Bone marrow (tissue), 2 donors: Measurements from ENCODE around the gene MCEMP1.
A peak's percentile ranks its signal among the peaks of the same experiment; 100 is the strongest.

Experiments
- DNase-seq, 2 donors: peaks; one replicate each; lab custom pipeline; 2025; lab: John Stamatoyannopoulos, UW

The MCEMP1 gene

DNA sequence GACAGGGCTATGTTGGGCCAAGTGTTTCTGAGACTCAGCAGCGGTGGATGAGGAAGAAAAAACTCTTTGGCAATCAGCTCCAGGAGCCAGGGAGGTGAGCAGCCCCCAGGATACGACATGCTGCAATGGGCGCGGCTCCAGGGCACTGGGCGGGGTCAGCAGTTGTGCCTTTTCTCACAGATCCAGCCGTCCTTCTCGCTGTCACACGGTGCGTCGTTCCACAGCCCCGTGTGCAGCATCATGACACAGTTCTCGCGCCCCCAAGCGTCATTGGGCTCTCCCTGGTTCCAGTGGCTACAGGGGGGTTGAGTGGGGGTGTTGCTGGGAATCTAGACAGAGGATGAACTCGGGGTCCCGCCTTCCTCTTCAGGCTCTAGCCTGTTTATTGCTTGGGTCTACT lies 52.3 kb downstream of the MCEMP1 start:
- DNase-seq, result peak in 1 of 2 donors; percentile 11
